NCI-H82 (cell line): Measurements from ENCODE around the gene REEP6.

ENCODE experiments used
- DNase-seq: peaks from one replicate; lab custom pipeline; 2025; lab: John Stamatoyannopoulos, UW

The REEP6 gene

GRCh38 chr19:1456121-1456900 is 34.7 kb upstream of the REEP6 start:
- no peak for DNase-seq

- no peak for DNase-seq
These were observed 33.8 kb upstream of the REEP6 start for GRCh38 chr19:1457031-1457739.

GRCh38 chr19:1457892-1458291 is 33.1 kb upstream of the REEP6 start:
- DNase-seq = no peak

- no peak for DNase-seq
These were observed 31.5 kb upstream of the REEP6 start for GRCh38 chr19:1459479-1459878.

GRCh38 chr19:1460033-1460995 is 30.7 kb upstream of the REEP6 start:
- no peak for DNase-seq

GRCh38 chr19:1461862-1462261 is 29.1 kb upstream of the REEP6 start:
- no peak for DNase-seq

GRCh38 chr19:1465191-1466016 is 25.6 kb upstream of the REEP6 start:
- peak; percentile 53 for DNase-seq

- no peak for DNase-seq
These were observed 24.9 kb upstream of the REEP6 start for GRCh38 chr19:1466018-1466460.

GRCh38 chr19:1466461-1467214 is 24.3 kb upstream of the REEP6 start:
- DNase-seq = no peak

GRCh38 chr19:1467215-1467489 is 23.8 kb upstream of the REEP6 start:
- DNase-seq = no peak

GRCh38 chr19:1467490-1468273 is 23.3 kb upstream of the REEP6 start:
- no peak for DNase-seq

GRCh38 chr19:1468274-1468820 is 22.6 kb upstream of the REEP6 start:
- DNase-seq = no peak

- no peak for DNase-seq
These were observed 22.1 kb upstream of the REEP6 start for GRCh38 chr19:1468821-1469254.

GRCh38 chr19:1469255-1470054 is 21.5 kb upstream of the REEP6 start:
- no peak for DNase-seq

- DNase-seq = no peak
These were observed 21.0 kb upstream of the REEP6 start for GRCh38 chr19:1470055-1470304.

- DNase-seq = peak; percentile 95
These were observed 20.5 kb upstream of the REEP6 start for GRCh38 chr19:1470305-1471009.

- peak; percentile 67 for DNase-seq
These were observed 19.9 kb upstream of the REEP6 start for GRCh38 chr19:1471010-1471514.

GRCh38 chr19:1471515-1472160 is 19.3 kb upstream of the REEP6 start:
- DNase-seq = peak; percentile 50
